Measurements from ENCODE around the gene MTUS2.

The MTUS2 gene

DNA sequence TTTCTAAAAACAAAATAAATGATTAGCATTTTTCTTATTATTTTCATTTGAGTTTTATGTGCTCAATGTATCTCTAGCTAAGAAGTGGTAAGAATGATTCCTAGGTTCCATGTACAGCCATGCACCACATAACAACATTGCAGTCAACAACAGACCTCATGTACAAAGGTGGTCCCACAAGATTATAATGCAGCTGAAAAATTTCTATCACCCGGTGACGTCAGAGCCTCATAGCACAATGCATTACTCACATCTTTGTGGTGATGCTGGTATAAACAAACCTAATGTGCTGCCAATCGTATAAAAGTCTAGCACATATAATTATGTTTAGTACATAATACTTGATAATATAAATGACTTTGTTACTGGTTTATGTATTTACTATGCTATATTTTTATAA is 654.9 kb downstream of the MTUS2 start:
- in situ Hi-C loops (cut with MboI; ENCODE audit: low sequenced_read_pairs), result no loop called here

DNA sequence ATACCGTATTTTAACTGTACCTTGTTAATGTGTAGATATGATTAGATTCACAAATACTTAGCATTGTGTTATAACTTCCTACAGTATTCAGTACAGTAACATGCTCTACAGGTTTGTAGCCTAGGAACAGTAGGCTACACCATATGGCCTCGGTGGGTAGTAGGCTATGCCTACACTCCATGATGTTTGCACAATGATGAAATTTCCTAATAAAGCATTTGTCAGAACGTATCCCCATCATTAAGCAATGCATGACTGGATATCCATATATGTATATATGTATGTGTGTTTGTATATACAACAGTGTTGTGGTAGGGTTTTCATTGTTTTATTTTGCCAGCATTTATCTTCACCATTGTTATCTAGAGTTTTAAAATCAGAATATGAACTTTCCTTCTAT is 655.9 kb downstream of the MTUS2 start:
- in situ Hi-C loops (cut with MboI; ENCODE audit: low sequenced_read_pairs), result no loop called here

DNA sequence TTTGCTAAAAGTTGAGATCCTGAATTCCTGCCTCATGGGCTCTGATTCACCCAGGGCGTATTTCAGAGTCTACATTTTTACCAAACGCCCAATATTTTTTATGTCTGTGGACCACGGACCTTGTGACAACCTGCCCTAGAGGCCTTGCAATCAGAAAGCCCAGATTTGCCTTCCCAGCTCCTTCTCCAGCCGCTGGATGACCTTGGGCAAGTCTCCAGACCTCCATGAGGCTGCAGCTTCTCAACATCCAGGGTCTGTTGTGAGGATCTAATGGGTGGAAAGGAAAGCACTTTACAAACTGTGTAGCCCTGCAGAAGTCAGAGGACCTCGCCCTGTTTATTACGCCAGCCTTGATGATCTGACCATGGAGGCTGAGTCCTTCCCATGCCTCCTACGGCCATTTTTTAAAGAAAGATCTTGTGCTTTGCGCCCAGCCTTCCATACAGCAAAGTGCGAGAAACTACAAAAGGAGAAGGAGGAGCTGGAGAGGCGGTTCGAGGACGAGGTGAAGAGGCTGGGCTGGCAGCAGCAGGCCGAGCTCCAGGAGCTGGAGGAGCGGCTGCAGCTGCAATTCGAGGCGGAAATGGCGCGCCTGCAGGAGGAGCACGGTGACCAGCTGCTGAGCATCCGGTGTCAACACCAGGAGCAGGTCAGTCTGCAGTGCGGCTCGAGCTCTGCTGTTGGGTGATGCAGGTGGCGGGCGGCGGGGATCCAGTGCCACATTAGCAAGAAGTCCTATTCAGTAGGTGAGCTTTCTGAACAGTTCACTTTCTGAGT is 659.8 kb downstream of the MTUS2 start:
- in situ Hi-C loops (cut with MboI; ENCODE audit: low sequenced_read_pairs), result no loop called here

DNA sequence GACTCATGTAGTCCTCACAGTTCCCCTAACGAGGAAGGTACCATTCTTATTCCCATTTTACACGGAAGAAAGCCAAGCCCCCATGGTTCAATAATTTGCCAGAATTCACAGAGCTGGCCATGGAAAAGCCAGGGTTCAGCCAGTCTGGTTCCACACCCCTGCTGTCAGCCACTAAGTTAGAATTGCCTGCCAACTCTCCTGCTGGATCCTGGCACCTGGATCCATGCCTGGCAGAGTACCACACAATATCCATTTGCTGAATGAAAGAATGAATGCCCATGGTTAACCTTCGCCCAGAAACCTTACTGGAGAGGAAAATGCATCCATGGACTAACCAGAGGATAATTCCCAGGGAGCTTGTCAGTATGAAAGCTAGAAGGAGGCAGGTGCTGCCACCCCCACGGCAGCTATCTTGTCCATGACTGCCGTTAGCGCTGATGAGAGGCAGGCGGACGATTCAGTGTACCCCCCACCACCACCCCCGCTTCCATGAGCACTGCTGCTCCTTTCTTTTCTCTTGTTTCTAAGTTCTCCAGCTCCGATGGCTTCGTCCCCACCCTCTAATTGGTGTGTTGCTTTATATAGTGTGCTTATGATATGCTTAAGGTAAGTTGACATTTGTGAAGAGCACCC is 660.9 kb downstream of the MTUS2 start:
- in situ Hi-C loops (cut with MboI; ENCODE audit: low sequenced_read_pairs), result no loop called here

DNA sequence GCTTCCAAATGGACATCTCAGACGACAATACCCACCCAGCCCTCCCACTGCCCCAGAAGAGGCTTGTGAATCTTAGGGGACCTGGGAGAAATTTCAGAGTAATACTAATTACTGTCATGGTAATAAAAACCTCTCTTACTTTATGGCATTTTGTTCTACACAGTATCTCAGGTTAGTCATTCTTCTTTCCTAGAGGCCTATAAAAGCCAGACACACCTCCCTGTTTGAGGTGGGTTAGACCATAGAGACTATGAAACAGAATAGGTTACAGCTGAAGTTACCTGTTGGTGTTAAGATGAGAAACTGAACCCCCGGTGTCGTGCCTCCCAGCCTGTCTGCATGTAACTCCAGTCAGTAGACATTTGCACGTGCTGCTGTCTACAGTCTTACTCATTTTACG is 661.5 kb downstream of the MTUS2 start:
- in situ Hi-C loops (cut with MboI; ENCODE audit: low sequenced_read_pairs), result no loop called here

DNA sequence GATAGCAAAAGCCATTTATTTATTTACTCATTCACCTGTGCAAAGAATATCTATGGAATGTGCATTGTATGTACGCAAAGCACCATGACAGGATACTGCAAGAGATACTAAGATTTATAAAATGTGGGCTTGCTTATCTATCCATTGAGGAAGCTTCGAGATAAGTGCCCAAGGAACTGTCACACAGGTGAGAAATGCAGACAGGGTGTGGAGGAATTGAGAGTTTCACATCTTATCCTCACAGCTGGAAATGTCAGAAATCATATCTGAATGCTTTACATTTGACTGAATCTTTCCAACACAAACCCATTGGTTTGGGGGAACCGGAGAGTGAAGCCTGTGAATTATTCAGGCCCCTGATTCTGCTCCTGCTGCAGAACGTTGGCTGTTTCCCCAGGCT is 662.4 kb downstream of the MTUS2 start:
- in situ Hi-C loops (cut with MboI; ENCODE audit: low sequenced_read_pairs), result no loop called here

DNA sequence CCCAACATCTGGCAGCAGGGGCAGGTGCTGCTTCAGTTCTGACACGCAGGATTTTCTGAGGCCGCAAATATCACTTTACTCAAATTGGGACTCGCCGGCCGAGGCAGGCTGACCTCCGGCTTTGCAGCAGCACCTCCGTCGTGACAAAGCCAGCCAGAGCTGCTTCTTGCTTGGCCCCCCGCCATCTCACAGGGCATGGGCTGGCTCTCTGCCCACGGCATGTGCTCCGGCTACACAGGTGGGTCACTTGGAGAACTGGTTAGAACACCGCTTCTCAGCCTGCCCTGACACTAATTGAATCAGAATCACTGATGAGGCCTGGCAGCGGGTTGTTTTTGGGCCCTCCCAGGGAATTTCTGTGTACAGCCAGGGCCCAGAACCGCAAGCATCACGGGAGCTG is 663.1 kb downstream of the MTUS2 start:
- in situ Hi-C loops (cut with MboI; ENCODE audit: low sequenced_read_pairs), result no loop called here

DNA sequence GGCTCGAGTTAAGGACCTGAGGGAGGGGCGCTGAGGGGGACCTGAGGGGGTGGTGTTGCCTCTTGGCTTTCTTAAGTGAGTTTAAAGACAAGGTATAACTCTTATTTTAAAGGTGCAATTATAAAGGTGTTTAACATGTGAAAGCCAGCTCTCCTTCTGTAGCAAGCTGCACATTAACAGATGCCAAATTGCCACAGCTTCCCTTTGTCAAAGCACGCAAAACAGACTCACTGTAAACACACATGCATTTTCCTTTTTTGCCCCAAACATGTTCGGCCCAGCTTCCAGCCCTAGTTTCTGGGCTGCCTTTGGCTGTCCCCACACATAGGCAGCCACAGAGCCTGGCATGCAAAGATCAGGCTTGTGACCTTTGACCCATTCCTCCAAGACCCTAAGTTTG is 663.5 kb downstream of the MTUS2 start:
- in situ Hi-C loops (cut with MboI; ENCODE audit: low sequenced_read_pairs), result no loop called here

DNA sequence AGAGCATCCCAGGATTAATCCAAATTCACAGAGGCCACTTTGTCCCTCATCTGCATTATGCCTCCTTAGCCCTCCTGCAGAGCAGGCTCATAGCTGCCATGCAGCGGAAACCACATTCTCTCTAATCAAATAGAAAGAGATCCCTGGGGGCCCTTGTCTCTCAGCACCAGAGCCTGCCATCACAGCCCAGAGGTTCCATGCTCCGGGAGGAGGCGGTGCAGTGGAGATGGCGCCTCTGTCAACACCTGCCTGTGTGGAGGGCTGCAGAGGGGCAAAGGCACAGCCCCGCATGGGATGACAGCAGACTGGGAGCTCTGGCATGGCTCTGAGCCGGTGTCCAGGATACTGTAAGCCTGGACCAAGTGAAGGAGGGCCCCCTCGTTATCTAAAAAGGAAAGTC is 664.1 kb downstream of the MTUS2 start:
- in situ Hi-C loops (cut with MboI; ENCODE audit: low sequenced_read_pairs), result no loop called here

DNA sequence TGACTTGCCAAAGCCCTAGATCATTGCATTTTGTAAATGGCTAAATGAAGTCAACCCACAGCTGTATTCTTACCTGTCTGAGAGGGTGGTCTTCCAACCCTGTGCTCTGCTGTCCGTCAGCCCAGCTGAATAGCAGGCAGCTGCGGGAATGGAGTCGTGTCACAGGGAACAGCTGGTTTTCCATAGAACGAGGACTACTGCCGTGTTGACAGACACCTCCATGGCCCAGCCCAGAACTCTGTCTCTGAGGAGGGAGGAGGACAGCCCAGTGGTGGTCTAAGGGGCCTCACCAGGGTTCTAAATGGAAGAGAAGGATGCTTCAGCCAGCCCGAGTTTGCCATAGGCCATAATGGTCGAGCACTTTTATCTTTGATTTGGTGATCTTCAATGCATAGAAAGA is 664.7 kb downstream of the MTUS2 start:
- in situ Hi-C loops (cut with MboI; ENCODE audit: low sequenced_read_pairs), result no loop called here

DNA sequence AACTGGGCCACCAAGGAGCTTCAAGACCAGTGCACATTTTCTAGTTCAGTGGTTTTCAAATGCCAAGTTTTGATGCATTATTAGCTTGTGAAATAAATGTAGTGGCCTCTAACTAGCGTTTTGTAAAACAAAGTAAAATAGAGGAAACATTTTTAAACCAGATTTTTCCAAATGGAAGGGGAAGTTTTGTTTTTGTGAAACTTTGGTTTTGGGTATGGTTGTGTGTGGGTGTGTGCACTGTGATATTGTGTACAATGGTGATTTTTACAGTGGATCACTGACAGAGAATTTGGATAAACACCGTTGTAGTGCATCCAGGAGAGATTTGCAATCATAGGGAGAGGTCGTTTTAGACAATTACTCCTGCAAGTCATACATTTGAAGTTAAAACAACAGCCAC is 666.4 kb downstream of the MTUS2 start:
- in situ Hi-C loops (cut with MboI; ENCODE audit: low sequenced_read_pairs), result no loop called here

DNA sequence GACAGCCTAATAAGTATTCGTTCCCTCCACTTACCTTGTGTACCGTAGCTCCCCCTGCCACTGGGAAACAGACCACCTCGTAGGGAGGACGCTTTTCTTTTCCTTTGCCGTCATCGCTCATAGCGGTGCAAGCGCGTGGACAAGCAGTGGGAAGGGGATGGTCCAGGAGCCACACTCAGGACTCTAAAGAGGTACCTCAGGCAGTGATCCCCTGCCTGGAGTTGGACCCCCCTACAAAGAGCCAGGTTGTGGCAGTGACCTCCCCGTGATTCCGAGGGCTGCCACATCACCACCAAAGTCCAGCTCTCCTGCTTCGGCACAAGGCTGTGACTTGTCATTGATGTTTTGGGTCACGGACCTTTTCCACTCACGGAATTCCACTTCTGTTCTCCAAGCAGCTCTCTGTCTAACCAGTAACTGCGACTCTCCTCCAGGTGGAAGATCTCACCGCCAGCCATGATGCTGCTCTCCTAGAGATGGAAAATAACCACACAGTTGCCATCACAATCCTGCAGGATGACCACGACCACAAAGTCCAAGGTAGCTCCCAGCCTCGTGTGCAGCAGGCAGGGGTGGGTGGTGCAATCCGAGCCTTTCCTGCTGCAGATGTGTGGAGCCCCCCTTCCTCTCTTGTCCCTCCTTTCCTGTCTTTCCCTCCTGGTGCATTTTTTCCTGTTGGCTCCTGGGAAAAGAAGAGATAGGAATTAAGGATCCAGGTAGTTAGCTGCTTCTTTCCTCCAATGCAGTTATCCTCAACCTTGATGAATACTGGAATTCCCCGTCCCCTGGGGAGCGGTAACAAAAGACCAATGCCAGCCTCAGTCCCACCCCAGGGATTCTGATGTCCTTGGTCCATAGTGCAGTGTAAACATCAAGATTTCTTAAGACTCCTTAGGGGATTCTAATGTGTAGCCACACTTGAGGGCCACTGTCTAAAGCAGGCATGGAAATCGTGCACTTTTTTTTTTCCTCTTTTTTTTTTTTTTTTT is 667.6 kb downstream of the MTUS2 start:
- in situ Hi-C loops (cut with MboI; ENCODE audit: low sequenced_read_pairs), result no loop called here

DNA sequence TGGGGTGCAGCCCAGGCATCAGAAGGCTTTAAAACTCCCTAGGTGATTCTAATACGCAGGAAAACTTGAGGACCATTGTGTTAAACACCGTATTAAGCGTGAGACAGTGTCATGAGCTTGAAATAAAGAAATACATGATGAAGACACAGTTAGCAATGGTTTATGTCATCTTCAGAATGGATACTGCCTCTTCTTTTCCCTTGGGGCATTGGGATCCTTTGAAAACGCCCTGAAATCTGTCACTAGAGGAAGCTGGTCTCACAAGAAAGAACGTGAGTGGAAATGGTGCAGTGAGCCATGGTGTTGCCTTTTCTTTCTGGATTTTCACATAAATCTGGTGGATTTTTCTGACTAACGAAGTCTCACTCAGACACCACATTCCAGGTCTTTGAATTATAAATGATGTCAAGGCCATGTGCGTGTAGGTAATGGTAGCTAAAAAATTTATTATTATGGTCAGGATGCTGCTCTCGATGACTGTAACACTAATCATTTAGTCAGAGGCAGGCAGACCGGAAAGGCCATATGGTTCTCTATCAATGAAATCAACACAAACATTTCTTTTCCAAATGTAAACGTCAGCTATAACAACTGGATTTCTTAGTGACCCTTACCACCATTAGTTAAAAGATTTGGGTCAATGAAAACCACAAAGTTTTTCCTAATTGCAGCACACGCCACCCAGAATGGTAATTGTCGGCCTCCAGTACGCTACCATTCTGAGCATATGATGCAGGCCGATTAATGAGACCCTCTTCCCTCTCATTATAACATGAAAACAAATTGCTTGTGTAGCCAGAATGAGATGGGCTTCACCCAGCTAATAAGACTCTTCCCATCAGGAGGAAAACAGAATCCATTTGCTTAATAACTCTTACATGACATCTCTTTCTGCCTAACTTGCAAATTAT is 669.8 kb downstream of the MTUS2 start:
- in situ Hi-C loops (cut with MboI; ENCODE audit: low sequenced_read_pairs), result no loop called here

DNA sequence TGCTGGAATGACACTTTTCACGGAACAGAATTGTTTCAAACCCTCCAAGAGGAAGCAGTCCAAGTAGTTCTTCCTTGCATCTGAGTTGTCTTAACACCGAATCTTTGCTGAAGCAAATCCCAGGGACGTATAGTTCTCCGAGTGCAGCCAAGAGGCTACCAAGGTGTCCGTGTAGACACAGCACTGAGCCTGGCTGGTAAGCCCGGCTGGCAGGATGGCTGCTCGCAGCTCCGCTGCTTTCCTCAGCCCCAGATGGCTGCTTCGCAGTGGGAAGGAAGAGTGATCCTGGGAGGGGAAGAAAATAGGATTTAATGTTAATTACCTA is 670.4 kb downstream of the MTUS2 start:
- in situ Hi-C loops (cut with MboI; ENCODE audit: low sequenced_read_pairs), result no loop called here

DNA sequence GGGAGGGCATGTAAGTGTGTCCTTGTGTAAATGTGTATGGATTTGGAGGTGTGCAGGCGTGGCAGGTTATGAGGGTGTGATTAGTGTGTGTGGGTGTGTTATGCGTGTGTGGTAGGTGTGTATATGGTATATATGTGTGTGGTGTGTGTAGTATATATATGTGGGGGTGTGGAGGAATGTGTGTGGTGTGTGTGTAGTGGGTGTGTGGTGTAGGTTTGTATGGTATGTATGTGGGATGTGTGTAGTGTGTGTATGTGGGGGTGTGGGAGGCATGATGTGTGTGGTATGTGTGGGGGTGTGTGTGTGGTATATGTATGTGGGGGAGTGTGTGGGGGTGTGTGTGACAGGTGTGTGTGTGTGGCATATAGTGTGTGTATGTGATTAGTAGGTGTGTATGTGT is 671.1 kb downstream of the MTUS2 start:
- in situ Hi-C loops (cut with MboI; ENCODE audit: low sequenced_read_pairs), result no loop called here

DNA sequence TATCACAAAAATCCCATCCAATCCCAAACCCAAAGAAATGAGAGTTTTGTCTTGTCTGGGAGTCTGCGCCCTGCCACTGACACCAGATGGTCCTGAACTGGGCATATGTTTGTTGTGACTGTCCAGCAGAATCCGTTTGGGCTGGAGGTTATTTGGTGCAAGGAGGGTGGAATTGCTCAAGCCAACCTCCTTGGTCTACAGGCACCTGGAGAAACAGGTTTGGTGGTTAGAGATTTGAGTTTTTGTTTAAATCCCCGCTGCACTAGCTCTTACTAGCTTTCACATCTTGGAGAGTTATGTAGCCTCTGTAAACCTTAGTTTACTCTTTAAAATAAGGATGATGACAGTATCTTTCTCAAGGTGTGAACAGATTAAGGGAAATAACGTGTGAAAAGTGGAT is 673.7 kb downstream of the MTUS2 start:
- in situ Hi-C loops (cut with MboI; ENCODE audit: low sequenced_read_pairs), result no loop called here

DNA sequence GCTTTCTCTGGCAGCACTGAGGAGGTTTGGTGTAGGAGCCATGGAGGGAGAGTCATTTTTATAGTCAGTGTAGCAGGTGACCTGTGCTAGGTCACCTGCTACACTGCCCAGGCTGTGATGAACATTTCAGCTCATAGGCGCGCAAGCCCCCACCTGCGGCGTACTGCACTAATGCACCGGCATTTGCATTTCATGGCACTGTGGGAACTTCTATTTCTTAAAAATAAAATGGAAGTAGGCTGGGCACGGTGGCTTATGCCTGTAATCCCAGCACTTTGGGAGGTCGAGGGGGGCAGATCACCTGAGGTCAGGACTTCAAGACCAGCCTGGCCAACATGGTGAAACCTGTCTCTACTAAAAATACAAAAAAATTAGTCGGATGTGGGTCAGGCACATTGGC is 674.4 kb downstream of the MTUS2 start:
- in situ Hi-C loops (cut with MboI; ENCODE audit: low sequenced_read_pairs), result no loop called here

DNA sequence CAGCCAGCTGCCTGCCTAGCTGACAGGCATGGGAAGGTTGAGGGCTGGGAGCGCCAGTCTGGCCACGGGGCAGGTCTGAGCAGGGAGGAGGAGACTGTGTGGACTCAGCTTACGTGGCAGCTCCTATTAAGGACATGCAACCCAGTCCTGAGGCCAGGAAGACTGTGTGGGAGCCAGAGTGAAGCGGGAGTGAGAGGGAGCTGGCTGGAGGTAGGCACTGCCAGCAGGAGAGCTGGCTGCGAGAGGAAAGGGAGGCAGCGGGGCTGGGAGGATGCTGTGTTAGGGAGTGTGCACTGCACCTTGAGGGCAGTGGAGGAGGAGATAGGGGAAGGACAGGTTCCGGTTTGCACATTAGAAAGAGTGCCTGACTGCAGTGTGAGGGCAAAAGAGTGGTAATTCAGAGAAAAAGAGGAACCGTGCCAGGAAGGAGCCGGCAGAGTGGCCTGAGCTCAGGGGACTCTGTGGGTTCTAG is 676.1 kb downstream of the MTUS2 start:
- in situ Hi-C loops (cut with MboI; ENCODE audit: low sequenced_read_pairs), result no loop called here

DNA sequence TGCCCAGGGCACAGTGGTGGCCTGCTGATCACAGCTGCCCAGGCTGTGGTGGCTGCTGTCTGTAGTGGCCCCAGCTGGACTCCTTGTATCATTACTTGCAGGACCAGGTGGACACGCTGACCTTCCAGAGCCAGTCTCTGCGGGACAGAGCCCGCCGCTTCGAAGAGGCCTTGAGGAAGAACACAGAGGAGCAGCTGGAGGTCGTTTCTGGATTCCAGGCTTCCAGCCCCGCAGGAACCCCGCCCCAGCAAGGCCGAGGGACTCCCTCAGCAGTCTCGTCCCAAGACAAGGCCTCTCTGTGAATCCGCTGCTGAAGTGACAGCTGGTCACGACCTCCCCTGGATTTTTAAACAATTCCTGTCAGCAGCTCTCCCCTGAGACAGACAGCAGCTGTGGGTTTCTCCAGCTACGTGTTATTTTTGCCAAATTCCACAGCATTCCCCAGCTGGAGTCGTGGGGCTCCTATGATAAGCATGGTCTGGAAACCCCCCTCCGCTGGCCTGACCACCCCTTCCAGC is 677.1 kb downstream of the MTUS2 start:
- in situ Hi-C loops (cut with MboI; ENCODE audit: low sequenced_read_pairs), result no loop called here

DNA sequence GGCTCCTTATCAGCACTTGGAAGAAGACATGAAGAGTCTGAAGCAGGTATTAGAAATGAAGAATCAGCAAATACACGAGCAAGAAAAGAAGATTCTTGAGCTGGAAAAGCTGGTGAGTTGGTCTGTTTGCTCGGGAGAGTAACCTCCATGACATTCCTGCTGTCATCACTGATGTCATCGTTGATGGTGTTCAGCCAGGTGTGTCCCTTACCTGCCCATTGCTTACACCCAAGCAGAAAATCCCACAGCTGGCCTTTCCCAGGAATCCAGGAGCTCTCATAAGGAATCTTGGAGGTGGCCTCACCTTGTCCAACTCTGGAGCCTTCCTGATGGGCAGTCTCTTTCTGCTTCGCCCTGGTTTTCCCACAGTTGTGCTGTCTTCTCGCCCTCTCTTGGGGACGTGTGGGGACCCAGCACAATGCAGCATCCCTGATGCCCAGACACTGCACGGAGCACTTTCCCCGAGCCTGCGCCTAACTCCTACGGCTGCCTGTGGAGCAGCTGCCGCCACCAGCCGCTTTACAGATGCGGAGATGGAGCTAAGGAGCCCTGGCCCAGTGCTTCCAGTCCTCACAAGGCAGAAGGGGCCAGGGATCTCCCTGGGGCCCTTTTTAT is 678.4 kb downstream of the MTUS2 start:
- in situ Hi-C loops (cut with MboI; ENCODE audit: low sequenced_read_pairs), result no loop called here

Data from HL-60/S4 (cell line).